GM23338 (cell line): ENCODE data around the gene BSPH1. TPM values are rescaled to one million over a fixed set of nuclear protein-coding genes. Genes with fewer than 3 reads are reported as not detected.

ENCODE experiments used
- ATAC-seq: fragments of 200-7000 bp; cut with Tn5 transposase; 3 replicates; pipeline ENCODE4 v1.9.1; 2020
- DNase-seq: peaks from one replicate; pipeline ENCODE4 v3.0.0-alpha.2; 2015; ENCODE audit warnings: low spot score
- H2AFZ ChIP-seq: fragments of 200-600 bp; sonication (generic); 2 replicates; pipeline ENCODE4 v1.8.0; 2016; ENCODE audit warnings: antibody characterized with exemption, mild to moderate bottlenecking, moderate library complexity
- H3F3A ChIP-seq: fragments of 200-600 bp; sonication (generic); replicated peaks from 2 replicates; pipeline ENCODE4 v1.8.0; 2017; ENCODE audit warnings: antibody characterized with exemption, mixed run types, low read depth
- H3K27ac ChIP-seq: fragments of 200-600 bp; sonication (generic); 2 replicates; pipeline ENCODE4 v1.6.1; 2016; ENCODE audit warnings: low read depth
- H3K27me3 ChIP-seq: fragments of 200-600 bp; sonication (generic); 2 replicates; pipeline ENCODE4 v1.8.0; 2016; ENCODE audit warnings: mild to moderate bottlenecking, mixed run types, moderate library complexity; ENCODE audit not compliant: insufficient read depth
- H3K36me3 ChIP-seq: fragments of 200-600 bp; sonication (generic); 2 replicates; pipeline ENCODE4 v1.8.0; 2016; ENCODE audit warnings: mild to moderate bottlenecking; ENCODE audit not compliant: insufficient read depth
- H3K4me1 ChIP-seq: fragments of 200-600 bp; sonication (generic); 2 replicates; pipeline ENCODE4 v1.8.0; 2016; ENCODE audit warnings: mild to moderate bottlenecking, moderate library complexity; ENCODE audit not compliant: insufficient read depth
- H3K4me2 ChIP-seq: fragments of 200-600 bp; sonication (generic); 2 replicates; pipeline ENCODE4 v1.7.1; 2017; ENCODE audit warnings: mixed run types
- H3K4me3 ChIP-seq: fragments of 200-600 bp; sonication (generic); 2 replicates; pipeline ENCODE4 v1.6.1; 2016; ENCODE audit warnings: mixed run types
- H3K79me2 ChIP-seq: fragments of 200-600 bp; sonication (generic); replicated peaks from 2 replicates; pipeline ENCODE4 v1.8.0; 2017; ENCODE audit warnings: mild to moderate bottlenecking; ENCODE audit not compliant: insufficient read depth
- H3K9me2 ChIP-seq: fragments of 200-600 bp; sonication (generic); 2 replicates; pipeline ENCODE4 v1.8.0; 2017; ENCODE audit not compliant: insufficient read depth
- H4K20me1 ChIP-seq: fragments of 200-600 bp; sonication (generic); replicated peaks from 2 replicates; pipeline ENCODE4 v1.8.0; 2017; ENCODE audit warnings: mild to moderate bottlenecking; ENCODE audit not compliant: insufficient read depth
- H3K27ac Mint-ChIP-seq: 2 replicates; pipeline ENCODE4 v1.8.0; 2020; ENCODE audit warnings: inconsistent platforms, mild to moderate bottlenecking, moderate library complexity, mixed read lengths
- H3K27me3 Mint-ChIP-seq: 3 replicates; pipeline ENCODE4 v1.8.0; 2022; ENCODE audit warnings: low read depth, mild to moderate bottlenecking, moderate library complexity, mixed read lengths, inconsistent platforms; ENCODE audit not compliant: insufficient read depth, poor library complexity
- H3K36me3 Mint-ChIP-seq: 3 replicates; pipeline ENCODE4 v1.8.0; 2021; ENCODE audit warnings: low read depth, mild to moderate bottlenecking, inconsistent platforms, moderate library complexity, mixed read lengths
- H3K4me1 Mint-ChIP-seq: 3 replicates; pipeline ENCODE4 v1.8.0; 2020; ENCODE audit warnings: mild to moderate bottlenecking, inconsistent platforms, mixed read lengths
- H3K4me3 Mint-ChIP-seq: 3 replicates; pipeline ENCODE4 v1.8.0; 2021; ENCODE audit warnings: moderate library complexity, mild to moderate bottlenecking, inconsistent platforms, mixed read lengths
- H3K9me3 Mint-ChIP-seq: 3 replicates; pipeline ENCODE4 v1.8.0; 2020; ENCODE audit warnings: moderate library complexity, mild to moderate bottlenecking, inconsistent platforms, mixed read lengths
- CREB1 ChIP-seq: fragments of 250-450 bp; sonication (Bioruptor Pico); IDR thresholded peaks from 2 replicates; pipeline ENCODE4 v1.5.0; 2020; ENCODE audit warnings: low read depth, mild to moderate bottlenecking, moderate library complexity
- CTCF ChIP-seq, 2 experiments: fragments of 200-600 bp in 1 of 2; sonication (generic) in 1 of 2; conservative IDR thresholded peaks; 2 replicates each; pipeline versions ENCODE4 v1.5.1 to v1.6.1; 2016 to 2017; ENCODE audit warnings: antibody characterized with exemption in 2 of 2, low read depth in 2 of 2, mild to moderate bottlenecking in 2 of 2, moderate library complexity in 1 of 2
- ETS1 ChIP-seq: IDR thresholded peaks from 2 replicates; pipeline ENCODE4 v1.6.1; 2016; ENCODE audit warnings: antibody characterized with exemption
- EZH2 ChIP-seq: fragments of 200-600 bp; sonication (generic); IDR thresholded peaks from one replicate; pipeline ENCODE4 v1.8.0; 2017; ENCODE audit warnings: antibody characterized with exemption, mild to moderate bottlenecking, low read depth; ENCODE audit not compliant: unreplicated experiment
- EZH2phosphoT487 ChIP-seq: fragments of 200-600 bp; sonication (generic); IDR thresholded peaks from one replicate; pipeline ENCODE4 v1.8.1; 2018; ENCODE audit warnings: antibody characterized with exemption; ENCODE audit not compliant: unreplicated experiment
- JUNB ChIP-seq: IDR thresholded peaks from one replicate; pipeline ENCODE4 v1.6.1; 2016; ENCODE audit warnings: antibody characterized with exemption; ENCODE audit not compliant: unreplicated experiment
- NANOG ChIP-seq: IDR thresholded peaks from 2 replicates; pipeline ENCODE4 v1.6.1; 2016; ENCODE audit warnings: antibody characterized with exemption, borderline replicate concordance
- POLR2AphosphoS5 ChIP-seq: IDR thresholded peaks from 2 replicates; pipeline ENCODE4 v1.6.1; 2016; ENCODE audit warnings: antibody characterized with exemption, low read depth
- STAT1 ChIP-seq: IDR thresholded peaks from one replicate; pipeline ENCODE4 v1.6.1; 2016; ENCODE audit warnings: antibody characterized with exemption; ENCODE audit not compliant: unreplicated experiment
- ZNF114 ChIP-seq: fragments of 250-450 bp; sonication (Bioruptor Pico); IDR thresholded peaks from 2 replicates; pipeline ENCODE4 v1.5.0; 2020; ENCODE audit warnings: mild to moderate bottlenecking, moderate library complexity
- ZNF331 ChIP-seq: fragments of 250-450 bp; sonication (Bioruptor Pico); IDR thresholded peaks from 2 replicates; pipeline ENCODE4 v1.5.0; 2020; ENCODE audit warnings: low read depth, mild to moderate bottlenecking, moderate library complexity
- polyA plus RNA-seq: library from polyadenylated mRNA; unstranded; fragments of >200 nt; fragmentation: Nextera tagmentation; extraction: Ambion mirVana; gene quantifications from 2 replicates; pipeline ENCODE4 v1.2.1, GENCODE V29; 2016
- total RNA-seq: library from RNA; depleted of rRNA; stranded (reverse); fragments of >200 nt; shearing (Covaris generic); gene quantifications from 2 replicates; pipeline ENCODE4 v1.2.3, GENCODE V29; 2014

Gene BSPH1
- total and polyA plus RNA-seq, 2 experiments from 2014 or later = not detected

- Mint-ChIP-seq H3K36me3 (no peaks in the 10 kb centered on the region), H3K27ac (no peak overlapping the region), H3K4me3 (no peak overlapping the region), H3K27me3 (peaks cover 8% of the 10 kb centered on the region), H3K9me3 (peaks cover 2% of the 10 kb centered on the region; the same call in 2 of the 3 replicates), H3K4me1 (peaks cover 8% of the 10 kb centered on the region)
- Histone ChIP-seq H3K36me3 (no peaks in the 10 kb centered on the region), H3K4me2 (no peak overlapping the region), H3K27me3 (no peaks in the 10 kb centered on the region), H3F3A (no peaks in the 10 kb centered on the region), H3K4me1 (no peaks in the 10 kb centered on the region), H4K20me1 (no peaks in the 10 kb centered on the region), H3K79me2 (no peaks in the 10 kb centered on the region), H3K4me3 (no peak overlapping the region), H3K27ac (no peak overlapping the region), H3K9me2 (peaks cover 4% of the 10 kb centered on the region; the same call in 1 of the 2 replicates), H2AFZ (no peak overlapping the region)
- DNase-seq = no peak
- no peak for ATAC-seq
- no peak for TF ChIP-seq EZH2phosphoT487
- TF ChIP-seq ZNF114 (CRISPR knock-in tag) = no peak
Measured at GRCh38 chr19:48023518-48023917, 31.5 kb upstream of the BSPH1 start.

- Mint-ChIP-seq H3K36me3 (no peaks in the 10 kb centered on the region), H3K4me3 (no peak overlapping the region), H3K27me3 (peaks cover 7% of the 10 kb centered on the region), H3K9me3 (peaks cover 2% of the 10 kb centered on the region; the same call in 2 of the 3 replicates), H3K4me1 (peaks cover 8% of the 10 kb centered on the region), H3K27ac (no peak overlapping the region)
- Histone ChIP-seq H3K27me3 (no peaks in the 10 kb centered on the region), H3K4me3 (no peak overlapping the region), H2AFZ (no peak overlapping the region), H3K36me3 (no peaks in the 10 kb centered on the region), H3K79me2 (no peaks in the 10 kb centered on the region), H3K9me2 (peaks cover 4% of the 10 kb centered on the region; the same call in 1 of the 2 replicates), H3F3A (no peaks in the 10 kb centered on the region), H4K20me1 (no peaks in the 10 kb centered on the region), H3K4me1 (no peaks in the 10 kb centered on the region), H3K4me2 (no peak overlapping the region), H3K27ac (no peak overlapping the region)
- ATAC-seq (no peak), DNase-seq (no peak)
- no peak for TF ChIP-seq EZH2
- TF ChIP-seq CREB1 (CRISPR knock-in tag) = no peak
- no peak for TF ChIP-seq ZNF114 (CRISPR knock-in tag)
- TF ChIP-seq EZH2phosphoT487 = no peak
- TF ChIP-seq CTCF (conservative IDR thresholded peaks at IDR 0.05; ENCODE audit: low read depth in 2 of 2) = no peak
- no peak for TF ChIP-seq JUNB
- TF ChIP-seq NANOG = no peak
- no peak for TF ChIP-seq POLR2AphosphoS5
- TF ChIP-seq ZNF331 (CRISPR knock-in tag) = no peak
- TF ChIP-seq STAT1 = no peak
- no peak for TF ChIP-seq ETS1
Measured at GRCh38 chr19:48023011-48023410, 31.0 kb upstream of the BSPH1 start.
